GM23248 (cell line): ENCODE measurements around the gene FAM149B1. TPM values are rescaled to one million over a fixed set of nuclear protein-coding genes. Genes with fewer than 3 reads are reported as not detected.

Experiments
- DNase-seq: peaks from one replicate; pipeline ENCODE4 v3.0.0-alpha.2; 2015
- H2AFZ ChIP-seq: fragments of 200-600 bp; sonication (generic); 2 replicates; pipeline ENCODE4 v1.6.1; 2016; ENCODE audit warnings: antibody characterized with exemption
- H3F3A ChIP-seq: fragments of 200-600 bp; sonication (generic); 2 replicates; pipeline ENCODE4 v1.6.1; 2016; ENCODE audit warnings: mild to moderate bottlenecking, antibody characterized with exemption, mixed run types; ENCODE audit not compliant: insufficient read depth
- H3K27ac ChIP-seq: fragments of 200-600 bp; sonication (generic); 2 replicates; pipeline ENCODE4 v1.5.1; 2016; ENCODE audit warnings: mild to moderate bottlenecking
- H3K27me3 ChIP-seq: fragments of 200-600 bp; sonication (generic); replicated peaks from 2 replicates; pipeline ENCODE4 v1.6.1; 2016; ENCODE audit warnings: mild to moderate bottlenecking; ENCODE audit not compliant: insufficient read depth
- H3K36me3 ChIP-seq: fragments of 200-600 bp; sonication (generic); 2 replicates; pipeline ENCODE4 v1.6.1; 2016; ENCODE audit warnings: low read depth, mild to moderate bottlenecking
- H3K4me1 ChIP-seq: fragments of 200-600 bp; sonication (generic); 2 replicates; pipeline ENCODE4 v1.6.1; 2016; ENCODE audit warnings: mild to moderate bottlenecking; ENCODE audit not compliant: insufficient read depth
- H3K4me2 ChIP-seq: fragments of 200-600 bp; sonication (generic); one replicate; pipeline ENCODE4 v1.6.1; 2016; ENCODE audit warnings: mild to moderate bottlenecking; ENCODE audit not compliant: unreplicated experiment
- H3K4me3 ChIP-seq: fragments of 200-600 bp; sonication (generic); 2 replicates; pipeline ENCODE4 v1.5.1; 2016; ENCODE audit warnings: mild to moderate bottlenecking
- H3K79me2 ChIP-seq: fragments of 200-600 bp; sonication (generic); 2 replicates; pipeline ENCODE4 v1.6.1; 2016; ENCODE audit warnings: mild to moderate bottlenecking; ENCODE audit not compliant: insufficient read depth
- H3K9ac ChIP-seq: fragments of 200-600 bp; sonication (generic); 2 replicates; pipeline ENCODE4 v1.6.1; 2016; ENCODE audit warnings: mild to moderate bottlenecking
- H3K9me2 ChIP-seq: fragments of 200-600 bp; sonication (generic); 2 replicates; pipeline ENCODE4 v1.6.1; 2016; ENCODE audit warnings: mixed run types, mild to moderate bottlenecking, moderate library complexity; ENCODE audit not compliant: insufficient read depth
- H3K9me3 ChIP-seq: fragments of 200-600 bp; sonication (generic); one replicate; pipeline ENCODE4 v1.6.1; 2017; ENCODE audit warnings: low read depth
- H4K20me1 ChIP-seq: fragments of 200-600 bp; sonication (generic); 2 replicates; pipeline ENCODE4 v1.6.0; 2016; ENCODE audit not compliant: insufficient read depth
- EZH2 ChIP-seq: fragments of 200-600 bp; sonication (generic); IDR thresholded peaks from 2 replicates; pipeline ENCODE4 v1.6.1; 2018; ENCODE audit warnings: antibody characterized with exemption, mild to moderate bottlenecking; ENCODE audit not compliant: insufficient read depth, poor library complexity, severe bottlenecking
- EZH2phosphoT487 ChIP-seq: fragments of 200-600 bp; sonication (generic); IDR thresholded peaks from 2 replicates; pipeline ENCODE4 v1.6.1; 2018; ENCODE audit warnings: antibody characterized with exemption, moderate library complexity, mild to moderate bottlenecking, low read depth; ENCODE audit not compliant: insufficient read depth
- WGBS, 2 experiments: methylation state at CpG; one replicate each; pipeline ENCODE4 v1.1.6; 2015 to 2017; ENCODE audit warnings: low lambda C conversion rate in 2 of 2, low coverage in 1 of 2; ENCODE audit errors: missing lambda C conversion rate in 2 of 2; 5-methylcytosine and 5-hydroxymethylcytosine counted together
- in situ Hi-C: fragments of 300-500 bp; cut with MboI; formaldehyde crosslinking; loops from 2 replicates; pipeline ENCODE4 v1.15.0; 2020
- polyA plus RNA-seq: library from polyadenylated mRNA; unstranded; fragments of >200 nt; fragmentation: Nextera tagmentation; extraction: Ambion mirVana; gene quantifications from 2 replicates; pipeline ENCODE4 v1.2.1, GENCODE V29; 2016
- total RNA-seq: library from RNA; depleted of rRNA; stranded (reverse); fragments of >200 nt; shearing (Covaris generic); gene quantifications from 2 replicates; pipeline ENCODE4 v1.2.3, GENCODE V29; 2014

The FAM149B1 gene
- total and polyA plus RNA-seq, 2 experiments from 2014 or later, result 7.4 to 23.3 TPM

- Histone ChIP-seq H3K79me2 (no peaks in the 10 kb centered on the region), H3K9me3 (no peaks in the 10 kb centered on the region), H3K4me1 (peaks cover 7% of the 10 kb centered on the region), H4K20me1 (no peaks in the 10 kb centered on the region), H3K9me2 (no peaks in the 10 kb centered on the region), H3K4me2 (peak overlapping the region; percentile 72), H3K4me3 (no peak overlapping the region), H2AFZ (no peak overlapping the region), H3K9ac (peak overlapping the region; percentile 35; the same call in 1 of the 2 replicates), H3K27me3 (no peaks in the 10 kb centered on the region), H3K27ac (peak overlapping the region; percentile 53), H3K36me3 (no peaks in the 10 kb centered on the region), H3F3A (0 out of 2 replicates have a peak, but pooled peaks cover 5% of the 10 kb centered on the region)
- no peak for TF ChIP-seq EZH2phosphoT487
- no peak for TF ChIP-seq EZH2
- in situ Hi-C loops, result no loop called here
- DNase-seq, result no peak
- 91 to 92% methylated on average over 9 of the region's 9 CpGs for WGBS, 2 experiments
Observed at GRCh38 chr10:73261362-73261995, 93.6 kb downstream of the FAM149B1 start.

GRCh38 chr10:73262105-73262730 is 94.3 kb downstream of the FAM149B1 start:
- Histone ChIP-seq H3K36me3 (no peaks in the 10 kb centered on the region), H3K4me3 (no peak overlapping the region), H3K9ac (peak overlapping the region; percentile 35), H3K4me1 (peaks cover 7% of the 10 kb centered on the region), H4K20me1 (no peaks in the 10 kb centered on the region), H3K9me2 (no peaks in the 10 kb centered on the region), H2AFZ (peak overlapping the region; percentile 33; the same call in 1 of the 2 replicates), H3F3A (0 out of 2 replicates have a peak, but pooled peaks cover 5% of the 10 kb centered on the region), H3K9me3 (no peaks in the 10 kb centered on the region), H3K27me3 (no peaks in the 10 kb centered on the region), H3K4me2 (peak overlapping the region; percentile 72), H3K79me2 (no peaks in the 10 kb centered on the region), H3K27ac (peak overlapping the region; percentile 53)
- TF ChIP-seq EZH2phosphoT487, result no peak
- TF ChIP-seq EZH2, result no peak
- peak; percentile 84 for DNase-seq
- WGBS, 2 experiments, result 42 to 50% methylated on average over 4 of the region's 4 CpGs
- in situ Hi-C loops, result no loop called here

- TF ChIP-seq EZH2, result no peak
- no peak for TF ChIP-seq EZH2phosphoT487
- H3K9me2 ChIP-seq, result no peaks in the 10 kb centered on the region
- no peaks in the 10 kb centered on the region for H3K79me2 ChIP-seq
- H2AFZ ChIP-seq, result 0 out of 2 replicates have a peak overlapping the region, but pooled peaks have one; percentile 39
- no peaks in the 10 kb centered on the region for H3K9me3 ChIP-seq
- no peak overlapping the region for H3K4me3 ChIP-seq
- H4K20me1 ChIP-seq, result no peaks in the 10 kb centered on the region
- WGBS, 2 experiments, result 63 to 64% methylated on average over 5 of the region's 5 CpGs
- no peaks in the 10 kb centered on the region for H3K36me3 ChIP-seq
- no peak overlapping the region for H3K9ac ChIP-seq
- DNase-seq, result no peak
- 0 out of 2 replicates have a peak, but pooled peaks cover 5% of the 10 kb centered on the region for H3F3A ChIP-seq
- H3K4me2 ChIP-seq, result no peak overlapping the region
- H3K4me1 ChIP-seq, result peaks cover 7% of the 10 kb centered on the region
- no peak overlapping the region for H3K27ac ChIP-seq
- no peaks in the 10 kb centered on the region for H3K27me3 ChIP-seq
- in situ Hi-C loops, result no loop called here
Observed at GRCh38 chr10:73262880-73263555, 95.1 kb downstream of the FAM149B1 start.

- TF ChIP-seq EZH2 (no peak), EZH2phosphoT487 (no peak)
- H3K79me2 ChIP-seq, result no peaks in the 10 kb centered on the region
- H3K27ac ChIP-seq, result no peak overlapping the region
- no peaks in the 10 kb centered on the region for H3K9me2 ChIP-seq
- no peak overlapping the region for H3K4me3 ChIP-seq
- H3K4me2 ChIP-seq, result peak overlapping the region; percentile 10
- WGBS, 2 experiments, result 92 to 97% methylated on average over 1 of the region's 1 CpG
- no peaks in the 10 kb centered on the region for H3K9me3 ChIP-seq
- no peaks in the 10 kb centered on the region for H4K20me1 ChIP-seq
- 0 out of 2 replicates have a peak, but pooled peaks cover 5% of the 10 kb centered on the region for H3F3A ChIP-seq
- peak; percentile 56 for DNase-seq
- peaks cover 7% of the 10 kb centered on the region for H3K4me1 ChIP-seq
- no peak overlapping the region for H3K9ac ChIP-seq
- H3K27me3 ChIP-seq, result no peaks in the 10 kb centered on the region
- in situ Hi-C loops, result no loop called here
- H2AFZ ChIP-seq, result no peak overlapping the region; the same call in 1 of the 2 replicates
- H3K36me3 ChIP-seq, result no peaks in the 10 kb centered on the region
Observed at GRCh38 chr10:73263693-73264347, 95.9 kb downstream of the FAM149B1 start.
